Measurements from ENCODE around the gene BBX.
"Not testable (repeated sequence)": the region's sequence is repeated elsewhere in the genome, so short reads cannot be mapped to it uniquely, and the experiment has no call there.

Gene BBX

GRCh38 chr3:107813026-107813425 is 290.3 kb downstream of the BBX start:
- DNase-seq: no peak

- no peak for DNase-seq
Observed at GRCh38 chr3:107816107-107816506, 293.3 kb downstream of the BBX start.

GRCh38 chr3:107817076-107817475 is 294.3 kb downstream of the BBX start:
- DNase-seq: no peak

DNA sequence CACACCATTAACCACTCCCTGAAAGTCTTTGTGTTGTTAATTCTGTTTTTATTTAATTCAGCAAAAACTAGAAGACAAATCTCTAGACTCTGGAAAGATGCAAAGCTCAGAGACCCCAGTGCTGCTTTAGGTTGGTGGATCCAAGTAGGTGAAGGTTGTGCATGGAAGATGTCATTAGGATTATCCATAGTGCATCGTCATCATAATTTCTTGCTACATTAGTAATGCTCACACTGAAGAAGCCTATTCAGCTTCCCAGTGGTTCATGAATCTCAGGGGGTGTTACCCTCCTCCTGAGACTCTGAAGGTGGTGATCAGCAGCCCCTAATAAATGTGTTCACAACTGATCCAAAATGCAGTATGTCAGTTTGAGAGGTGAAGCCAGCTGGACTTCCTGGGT is 295.3 kb downstream of the BBX start:
- DNase-seq: no peak

DNA sequence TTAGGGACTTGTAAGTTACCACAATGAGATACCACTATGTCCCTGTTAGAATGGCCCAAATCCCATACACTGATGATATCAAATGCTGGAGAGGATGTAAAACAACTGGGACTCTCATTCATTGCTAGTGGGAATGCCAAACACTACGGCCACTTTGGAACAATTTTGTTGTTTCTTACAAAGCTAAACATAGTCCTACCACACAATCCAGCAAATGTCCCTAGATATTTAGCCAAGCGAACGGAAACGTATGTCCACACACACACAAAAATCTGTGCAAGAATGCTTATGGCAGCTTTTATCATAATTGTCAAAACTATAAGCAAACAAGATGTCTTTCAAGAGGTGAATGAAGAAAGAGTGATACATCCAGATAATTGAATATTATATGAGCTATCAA is 296.9 kb downstream of the BBX start:
- DNase-seq: no peak

DNA sequence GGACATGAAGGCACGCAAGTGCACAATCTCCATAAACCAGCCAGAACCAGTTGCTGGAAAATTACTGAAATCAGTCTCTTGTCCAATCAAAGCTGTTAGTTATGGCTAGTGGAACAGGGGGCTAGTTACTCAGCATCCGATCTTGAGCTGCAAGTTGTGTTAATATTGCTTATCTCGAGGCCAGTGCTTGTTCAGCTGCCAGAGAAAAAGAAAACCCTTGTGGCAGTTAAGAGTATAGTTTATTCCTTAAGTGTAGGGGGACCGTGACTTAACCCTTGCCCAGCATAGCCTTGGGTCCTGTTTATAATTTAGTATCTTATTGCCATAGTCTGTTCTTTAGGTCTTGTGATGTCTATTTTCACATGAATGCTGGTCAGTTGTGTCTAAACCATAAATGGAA is 299.5 kb downstream of the BBX start:
- no peak for DNase-seq

- no peak for DNase-seq
Observed at GRCh38 chr3:107824822-107825371, 302.1 kb downstream of the BBX start.

DNA sequence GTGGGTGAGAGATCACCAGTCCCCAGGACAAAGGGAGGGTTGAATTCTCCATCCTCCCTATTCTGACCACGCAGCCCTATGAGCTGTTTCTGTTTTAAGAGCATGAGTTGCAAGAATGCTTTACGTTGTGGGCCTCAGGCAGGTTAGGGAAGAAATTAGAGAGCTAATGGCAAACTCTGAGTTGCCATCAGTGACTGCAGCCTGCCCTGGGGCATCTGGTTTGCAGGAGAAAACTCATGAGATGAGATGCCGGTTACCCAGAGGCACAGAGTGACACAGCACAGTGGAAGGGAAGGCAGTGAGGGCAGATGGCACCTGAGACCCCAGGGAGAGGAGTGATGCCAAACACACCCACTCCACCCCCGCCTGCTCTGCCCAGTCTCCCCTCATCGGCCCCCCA is 302.8 kb downstream of the BBX start:
- DNase-seq: no peak

DNA sequence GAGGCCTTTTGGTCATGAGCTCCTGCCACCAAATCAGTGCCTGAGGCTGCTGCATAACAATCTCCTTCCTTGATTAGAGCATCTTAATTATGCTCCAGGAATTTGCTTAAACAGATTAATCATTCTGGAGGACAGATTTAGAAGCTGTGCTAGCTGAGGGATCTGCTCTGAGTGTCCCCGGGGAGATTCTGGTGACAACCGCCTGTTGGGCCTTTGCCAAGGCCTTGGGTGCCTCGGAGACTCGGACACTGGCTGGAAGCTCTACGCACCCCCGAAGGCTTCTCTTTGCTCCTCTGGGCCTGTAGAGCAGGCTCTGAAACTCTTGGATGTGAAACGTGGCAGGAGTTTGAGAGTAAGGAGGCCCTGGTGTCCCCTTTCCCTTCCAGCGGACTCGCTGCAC is 304.0 kb downstream of the BBX start:
- no peak for DNase-seq

- no peak for DNase-seq
Observed at GRCh38 chr3:107829185-107829584, 306.4 kb downstream of the BBX start.

- no peak for DNase-seq
Observed at GRCh38 chr3:107831590-107831989, 308.8 kb downstream of the BBX start.

- DNase-seq: no peak
Observed at GRCh38 chr3:107833043-107833442, 310.3 kb downstream of the BBX start.

DNA sequence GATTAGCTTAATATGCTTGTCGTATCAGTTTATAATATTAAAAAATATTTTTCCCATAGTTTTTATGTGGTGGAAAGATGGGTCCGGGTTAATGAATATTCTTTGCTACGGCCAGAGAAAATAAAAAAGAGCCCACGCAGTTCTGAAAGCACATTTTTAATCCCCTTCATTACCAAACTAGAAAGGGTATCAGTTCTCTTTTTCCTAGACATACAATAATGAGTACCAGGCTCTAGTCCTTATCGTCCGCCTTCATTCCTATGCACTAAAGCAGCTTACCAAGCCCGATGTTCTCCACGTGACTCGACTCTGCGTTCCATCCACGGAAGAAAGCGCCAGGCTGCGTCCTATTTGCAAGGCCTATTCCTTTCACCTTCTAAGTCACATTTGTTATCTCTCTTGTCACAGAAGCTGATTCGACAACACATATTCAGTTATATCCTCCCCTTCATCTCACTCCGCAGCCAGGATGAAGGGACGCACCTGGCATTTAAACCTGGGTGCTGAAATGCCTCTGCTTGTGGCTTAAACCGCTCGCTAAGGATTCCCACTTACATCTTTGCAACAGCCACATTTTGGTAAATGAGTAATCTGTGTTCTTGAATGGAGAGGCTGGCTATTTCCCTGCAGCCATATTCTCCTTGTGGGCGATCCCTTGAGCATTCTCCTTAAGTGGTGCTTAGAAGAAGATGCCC is 311.1 kb downstream of the BBX start:
- DNase-seq: no peak

DNA sequence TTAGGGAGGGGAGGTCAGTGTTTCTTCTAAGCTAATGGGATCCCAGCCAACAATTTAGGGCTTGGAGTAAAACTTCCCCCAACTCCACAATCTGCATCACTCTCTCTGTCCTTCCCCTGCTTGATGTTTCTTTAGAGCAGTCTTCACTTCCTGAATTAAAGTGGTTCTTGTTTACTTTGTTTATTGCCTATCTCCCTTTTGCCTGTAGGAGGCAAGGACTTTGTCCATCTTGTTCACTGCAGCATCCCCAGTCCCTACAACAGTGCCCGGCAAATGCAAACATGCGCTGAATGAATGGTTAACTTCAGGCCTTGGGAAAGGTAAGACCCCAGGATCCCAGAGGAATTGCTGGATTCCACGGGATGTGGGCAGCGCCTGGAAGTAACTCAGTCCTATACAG is 312.2 kb downstream of the BBX start:
- not testable (repeated sequence) for DNase-seq

DNA sequence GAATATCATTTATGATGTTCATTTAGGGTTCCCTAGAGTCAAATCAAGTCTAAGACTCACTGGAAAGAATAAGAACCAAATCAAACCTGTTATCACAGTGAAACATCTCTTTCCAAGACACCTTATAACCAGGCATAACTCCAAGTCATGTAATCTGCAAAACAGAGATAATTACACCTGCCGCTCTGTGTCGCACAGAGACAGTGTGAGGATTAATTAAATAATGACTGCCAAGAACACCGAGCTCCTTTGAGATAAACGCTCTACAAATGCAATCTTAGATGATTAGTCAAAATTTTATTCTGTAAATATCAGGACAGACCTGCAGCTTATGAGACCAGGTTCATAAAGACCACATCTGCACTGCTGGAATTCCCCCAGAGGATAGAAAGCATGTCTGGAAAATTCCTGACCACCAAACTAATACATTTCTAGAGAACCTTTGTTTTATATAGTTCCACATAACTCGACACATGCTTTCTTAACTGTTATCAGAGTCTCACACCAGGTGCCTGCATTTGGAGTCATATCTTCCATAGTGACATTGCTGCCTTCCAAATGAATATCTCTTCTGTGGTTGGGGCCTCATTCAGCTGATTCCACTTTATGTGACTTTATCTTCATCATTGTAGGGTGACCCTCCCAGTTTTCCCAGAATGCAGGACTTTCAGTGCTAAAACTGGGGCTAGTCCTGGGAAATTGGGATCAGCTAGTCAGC is 315.3 kb downstream of the BBX start:
- no peak for DNase-seq

DNA sequence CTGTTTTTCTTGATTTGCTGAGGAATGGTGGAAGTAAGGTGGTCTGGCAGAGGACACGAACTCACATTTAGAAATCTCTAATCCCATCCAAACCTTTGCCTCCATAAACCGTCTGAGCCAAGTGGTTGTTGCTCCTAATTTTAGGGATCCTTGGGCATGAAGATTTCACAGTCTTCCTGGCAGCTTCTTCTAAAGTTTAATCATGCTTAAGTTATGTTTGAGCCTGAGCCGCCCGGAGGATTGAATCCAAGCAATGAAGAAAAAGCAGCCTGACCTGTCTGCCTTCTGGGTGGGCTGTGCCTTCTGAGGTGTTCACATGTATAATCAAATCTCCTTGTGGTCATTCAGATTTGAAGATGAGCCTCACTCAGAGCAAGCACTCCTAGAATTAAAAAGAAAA is 319.1 kb downstream of the BBX start:
- DNase-seq: no peak

DNA sequence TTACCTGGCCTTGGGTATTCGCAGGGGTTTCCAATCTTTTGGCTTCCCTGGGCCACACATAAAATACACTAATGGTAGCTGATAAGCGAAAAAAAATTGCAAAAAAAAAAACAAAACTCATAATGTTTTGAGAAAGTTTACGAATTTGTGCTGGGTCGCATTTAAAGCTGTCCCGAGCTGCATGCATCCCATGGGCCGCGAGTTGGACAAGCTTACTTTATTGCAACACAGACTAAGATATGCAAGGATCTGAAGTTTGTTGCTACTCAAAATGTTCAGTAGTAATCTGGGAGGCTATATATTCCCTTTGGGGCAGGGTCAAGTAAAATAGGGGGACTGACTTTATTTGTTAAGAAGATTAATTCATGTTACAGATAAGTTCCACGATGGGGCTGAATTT is 320.2 kb downstream of the BBX start:
- no peak for DNase-seq

DNA sequence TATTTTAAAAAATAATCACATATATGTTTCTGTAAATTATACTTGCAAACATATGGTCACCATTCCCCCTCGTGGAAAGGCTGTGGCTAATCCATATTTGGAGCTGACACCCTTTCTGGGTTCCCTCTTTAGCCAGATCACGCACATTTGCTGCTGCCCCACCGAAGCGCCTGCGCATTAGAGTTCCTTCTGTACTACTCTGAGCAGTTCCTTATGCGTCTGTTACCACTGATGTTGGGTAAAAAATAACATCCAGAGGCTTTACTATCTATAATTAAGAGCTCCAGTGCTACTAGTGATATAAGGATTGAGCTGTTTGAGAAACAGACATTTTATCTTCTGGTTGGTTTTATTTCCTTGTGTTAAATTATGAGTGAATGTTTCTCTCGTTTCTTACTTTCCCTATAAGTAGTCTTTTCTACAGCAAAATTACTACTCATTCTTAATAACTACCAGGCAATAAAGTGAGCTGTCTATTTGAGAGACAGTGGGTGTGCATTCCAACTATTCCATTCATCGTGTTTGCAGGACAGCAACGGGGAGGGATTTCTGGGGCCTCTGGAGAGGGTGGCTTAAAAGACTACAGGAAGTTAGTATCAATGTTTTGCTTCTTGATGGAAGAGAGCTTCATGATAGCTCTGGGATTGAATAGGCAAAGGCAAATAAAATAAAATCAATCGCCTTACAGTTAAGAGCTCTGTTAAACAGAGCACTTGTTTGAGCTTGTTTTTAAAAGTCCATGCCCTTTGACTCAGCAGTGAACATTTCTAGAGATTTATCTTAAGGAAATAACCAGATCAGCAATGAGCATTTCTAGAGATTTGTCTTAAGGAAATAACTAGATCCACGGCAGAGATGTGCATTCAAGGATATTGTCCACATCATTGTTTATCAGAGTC is 322.9 kb downstream of the BBX start:
- no peak for DNase-seq

- peak; percentile 26 for DNase-seq
Observed at GRCh38 chr3:107846279-107846852, 323.6 kb downstream of the BBX start.

DNA sequence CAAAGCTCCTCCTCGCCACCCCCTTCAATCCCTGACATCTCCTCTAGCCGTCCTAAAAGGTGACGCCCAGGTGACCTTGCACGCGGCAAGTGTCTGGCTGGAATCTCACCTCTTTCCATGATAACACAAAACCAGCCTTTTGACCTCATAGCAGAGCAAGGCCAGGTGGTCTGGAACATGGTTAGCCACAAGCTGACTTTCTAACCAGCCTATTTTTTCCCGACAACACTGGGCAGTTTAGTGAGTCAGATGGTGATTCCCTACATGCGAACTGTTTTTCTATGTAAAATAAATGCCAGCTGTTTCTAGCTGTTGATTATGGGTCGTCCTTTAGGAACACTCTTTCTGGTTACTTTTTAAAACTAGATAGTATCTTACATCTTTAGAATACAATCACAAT is 325.0 kb downstream of the BBX start:
- DNase-seq: no peak

DNA sequence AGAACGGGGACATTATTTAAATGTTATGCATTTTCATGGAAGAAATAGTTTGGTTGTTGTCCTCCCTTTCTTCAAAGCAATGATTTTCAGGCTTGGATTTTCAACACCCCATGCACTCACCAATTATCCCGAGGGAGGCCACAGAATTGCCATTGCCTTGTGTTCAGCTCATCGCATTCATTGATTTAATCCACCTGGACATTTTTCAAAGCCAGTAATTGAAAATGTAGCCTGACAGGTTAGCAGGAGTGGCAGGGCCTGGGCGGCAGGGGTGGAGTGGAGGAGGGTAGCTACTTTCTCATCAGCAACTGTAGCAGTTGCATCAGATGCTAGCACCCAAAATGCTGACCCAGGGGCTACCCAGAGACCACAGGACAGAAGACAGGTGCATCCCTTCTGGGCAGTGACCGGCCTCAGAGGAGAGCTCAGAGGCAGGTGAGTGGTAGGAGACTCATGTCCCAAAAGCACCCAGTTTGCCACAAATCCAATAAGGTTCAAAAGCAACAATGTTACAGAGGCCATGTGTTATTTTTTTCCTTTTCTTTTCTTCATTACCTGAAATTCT is 325.7 kb downstream of the BBX start:
- DNase-seq: no peak

- no peak for DNase-seq
Observed at GRCh38 chr3:107850681-107851080, 327.9 kb downstream of the BBX start.

GRCh38 chr3:107853821-107854220 is 331.1 kb downstream of the BBX start:
- DNase-seq: no peak

Measured in CD4-positive, alpha-beta T cell treated with Interleukin-21 for 1 hour (primary cell).